SK-MEL-5 (cell line): ENCODE data around the gene PAX5. TPM values are rescaled to one million over a fixed set of nuclear protein-coding genes. Genes with fewer than 3 reads are reported as not detected.

Experiments used
- DNase-seq: peaks from one replicate; pipeline ENCODE4 v3.0.0-alpha.2; 2016; ENCODE audit warnings: low read depth, low spot score
- in situ Hi-C: cut with HindIII; loops from 2 replicates; pipeline ENCODE4 v1.10.0; 2016; ENCODE audit warnings: low sequenced_read_pairs, high pct_unique_total_duplicates, low pct_unique_long_range_greater_than_20kb
- total RNA-seq: library from RNA; depleted of rRNA; stranded (reverse); fragments of >200 nt; shearing (Covaris generic); gene quantifications from 2 replicates; pipeline ENCODE4 v1.2.3, GENCODE V29; 2014

Gene PAX5
- total RNA-seq, 1 experiment from 2014 or later: not detected

- in situ Hi-C loops: no loop called here
- DNase-seq: no peak
Observed at GRCh38 chr9:37040508-37041127, 6.5 kb upstream of the PAX5 start.

- no peak for DNase-seq
- in situ Hi-C loops: no loop called here
Observed at GRCh38 chr9:37038943-37039464, 4.9 kb upstream of the PAX5 start.

- in situ Hi-C loops: no loop called here
- DNase-seq: no peak
Observed at GRCh38 chr9:37038302-37038942, 4.4 kb upstream of the PAX5 start.

- no peak for DNase-seq
- in situ Hi-C loops: no loop called here
Observed at GRCh38 chr9:37037503-37038301, 3.6 kb upstream of the PAX5 start.

- DNase-seq: no peak
- in situ Hi-C loops: no loop called here
Observed at GRCh38 chr9:37036776-37037502, 2.9 kb upstream of the PAX5 start.

- in situ Hi-C loops: no loop called here
- no peak for DNase-seq
Observed at GRCh38 chr9:37036371-37036775, 2.3 kb upstream of the PAX5 start.

- DNase-seq: no peak
- in situ Hi-C loops: no loop called here
Observed at GRCh38 chr9:37035648-37036370, 1.7 kb upstream of the PAX5 start.

- in situ Hi-C loops: no loop called here
- no peak for DNase-seq
Observed at GRCh38 chr9:37034938-37035647, 1.0 kb upstream of the PAX5 start.

GRCh38 chr9:37034305-37034937 is 353 bp upstream of the PAX5 start:
- in situ Hi-C loops: no loop called here
- DNase-seq: no peak

- in situ Hi-C loops: no loop called here
- DNase-seq: no peak
Observed at GRCh38 chr9:37033141-37033540, 927 bp downstream of the PAX5 start.

GRCh38 chr9:37032713-37033112 is 1.4 kb downstream of the PAX5 start:
- in situ Hi-C loops: no loop called here
- no peak for DNase-seq

GRCh38 chr9:37031902-37032301 is 2.2 kb downstream of the PAX5 start:
- in situ Hi-C loops: no loop called here
- DNase-seq: no peak

GRCh38 chr9:37031081-37031480 is 3.0 kb downstream of the PAX5 start:
- no peak for DNase-seq
- in situ Hi-C loops: no loop called here

GRCh38 chr9:37030611-37030939 is 3.5 kb downstream of the PAX5 start:
- in situ Hi-C loops: no loop called here

GRCh38 chr9:37029776-37030610 is 4.1 kb downstream of the PAX5 start:
- DNase-seq: no peak
- in situ Hi-C loops: no loop called here

More at GRCh38 chr9:37030611-37030939, 3.5 kb downstream of the PAX5 start:
- DNase-seq: no peak

GRCh38 chr9:37029304-37029775 is 4.7 kb downstream of the PAX5 start:
- DNase-seq: no peak
- in situ Hi-C loops: no loop called here
